ENCODE results near the gene CNTLN.

DNA sequence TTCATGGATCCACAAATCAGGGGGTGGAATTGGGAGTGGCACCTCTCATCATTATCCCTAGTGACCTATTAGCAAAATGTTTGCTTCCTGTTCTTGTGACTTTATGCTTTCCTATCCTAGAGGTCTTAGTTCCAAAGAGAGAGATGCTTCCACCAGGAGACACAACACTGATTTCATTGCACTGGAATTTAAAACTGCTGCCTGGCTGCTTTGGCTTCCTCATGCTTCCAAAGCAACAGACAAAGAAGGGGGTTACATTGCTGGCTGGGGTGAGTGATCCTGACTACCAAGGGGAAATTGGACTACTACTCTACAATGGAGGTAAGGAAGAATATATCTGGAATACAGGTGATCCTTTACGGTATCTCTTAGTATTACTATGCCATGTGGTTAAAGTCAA lies 374.9 kb downstream of the CNTLN start:
- TF ChIP-seq POLR2AphosphoS5 (IDR thresholded peaks at IDR 0.05; ENCODE audit: low read depth) (no peak), SPI1 (IDR thresholded peaks at IDR 0.05; ENCODE audit: borderline replicate concordance, low read depth) (no peak), GABPA (IDR thresholded peaks at IDR 0.05; ENCODE audit: low read depth) (no peak)
- TF ChIP-seq, protein P1, sequence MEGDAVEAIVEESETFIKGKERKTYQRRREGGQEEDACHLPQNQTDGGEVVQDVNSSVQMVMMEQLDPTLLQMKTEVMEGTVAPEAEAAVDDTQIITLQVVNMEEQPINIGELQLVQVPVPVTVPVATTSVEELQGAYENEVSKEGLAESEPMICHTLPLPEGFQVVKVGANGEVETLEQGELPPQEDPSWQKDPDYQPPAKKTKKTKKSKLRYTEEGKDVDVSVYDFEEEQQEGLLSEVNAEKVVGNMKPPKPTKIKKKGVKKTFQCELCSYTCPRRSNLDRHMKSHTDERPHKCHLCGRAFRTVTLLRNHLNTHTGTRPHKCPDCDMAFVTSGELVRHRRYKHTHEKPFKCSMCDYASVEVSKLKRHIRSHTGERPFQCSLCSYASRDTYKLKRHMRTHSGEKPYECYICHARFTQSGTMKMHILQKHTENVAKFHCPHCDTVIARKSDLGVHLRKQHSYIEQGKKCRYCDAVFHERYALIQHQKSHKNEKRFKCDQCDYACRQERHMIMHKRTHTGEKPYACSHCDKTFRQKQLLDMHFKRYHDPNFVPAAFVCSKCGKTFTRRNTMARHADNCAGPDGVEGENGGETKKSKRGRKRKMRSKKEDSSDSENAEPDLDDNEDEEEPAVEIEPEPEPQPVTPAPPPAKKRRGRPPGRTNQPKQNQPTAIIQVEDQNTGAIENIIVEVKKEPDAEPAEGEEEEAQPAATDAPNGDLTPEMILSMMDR (IDR thresholded peaks at IDR 0.05; ENCODE audit: insufficient read depth, low read length): no peak
- TF ChIP-seq, protein P2, sequence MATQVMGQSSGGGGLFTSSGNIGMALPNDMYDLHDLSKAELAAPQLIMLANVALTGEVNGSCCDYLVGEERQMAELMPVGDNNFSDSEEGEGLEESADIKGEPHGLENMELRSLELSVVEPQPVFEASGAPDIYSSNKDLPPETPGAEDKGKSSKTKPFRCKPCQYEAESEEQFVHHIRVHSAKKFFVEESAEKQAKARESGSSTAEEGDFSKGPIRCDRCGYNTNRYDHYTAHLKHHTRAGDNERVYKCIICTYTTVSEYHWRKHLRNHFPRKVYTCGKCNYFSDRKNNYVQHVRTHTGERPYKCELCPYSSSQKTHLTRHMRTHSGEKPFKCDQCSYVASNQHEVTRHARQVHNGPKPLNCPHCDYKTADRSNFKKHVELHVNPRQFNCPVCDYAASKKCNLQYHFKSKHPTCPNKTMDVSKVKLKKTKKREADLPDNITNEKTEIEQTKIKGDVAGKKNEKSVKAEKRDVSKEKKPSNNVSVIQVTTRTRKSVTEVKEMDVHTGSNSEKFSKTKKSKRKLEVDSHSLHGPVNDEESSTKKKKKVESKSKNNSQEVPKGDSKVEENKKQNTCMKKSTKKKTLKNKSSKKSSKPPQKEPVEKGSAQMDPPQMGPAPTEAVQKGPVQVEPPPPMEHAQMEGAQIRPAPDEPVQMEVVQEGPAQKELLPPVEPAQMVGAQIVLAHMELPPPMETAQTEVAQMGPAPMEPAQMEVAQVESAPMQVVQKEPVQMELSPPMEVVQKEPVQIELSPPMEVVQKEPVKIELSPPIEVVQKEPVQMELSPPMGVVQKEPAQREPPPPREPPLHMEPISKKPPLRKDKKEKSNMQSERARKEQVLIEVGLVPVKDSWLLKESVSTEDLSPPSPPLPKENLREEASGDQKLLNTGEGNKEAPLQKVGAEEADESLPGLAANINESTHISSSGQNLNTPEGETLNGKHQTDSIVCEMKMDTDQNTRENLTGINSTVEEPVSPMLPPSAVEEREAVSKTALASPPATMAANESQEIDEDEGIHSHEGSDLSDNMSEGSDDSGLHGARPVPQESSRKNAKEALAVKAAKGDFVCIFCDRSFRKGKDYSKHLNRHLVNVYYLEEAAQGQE (IDR thresholded peaks at IDR 0.05; ENCODE audit: insufficient replicate concordance, low read depth): no peak
